ENCODE data around the gene LDAH.

The LDAH gene

DNA sequence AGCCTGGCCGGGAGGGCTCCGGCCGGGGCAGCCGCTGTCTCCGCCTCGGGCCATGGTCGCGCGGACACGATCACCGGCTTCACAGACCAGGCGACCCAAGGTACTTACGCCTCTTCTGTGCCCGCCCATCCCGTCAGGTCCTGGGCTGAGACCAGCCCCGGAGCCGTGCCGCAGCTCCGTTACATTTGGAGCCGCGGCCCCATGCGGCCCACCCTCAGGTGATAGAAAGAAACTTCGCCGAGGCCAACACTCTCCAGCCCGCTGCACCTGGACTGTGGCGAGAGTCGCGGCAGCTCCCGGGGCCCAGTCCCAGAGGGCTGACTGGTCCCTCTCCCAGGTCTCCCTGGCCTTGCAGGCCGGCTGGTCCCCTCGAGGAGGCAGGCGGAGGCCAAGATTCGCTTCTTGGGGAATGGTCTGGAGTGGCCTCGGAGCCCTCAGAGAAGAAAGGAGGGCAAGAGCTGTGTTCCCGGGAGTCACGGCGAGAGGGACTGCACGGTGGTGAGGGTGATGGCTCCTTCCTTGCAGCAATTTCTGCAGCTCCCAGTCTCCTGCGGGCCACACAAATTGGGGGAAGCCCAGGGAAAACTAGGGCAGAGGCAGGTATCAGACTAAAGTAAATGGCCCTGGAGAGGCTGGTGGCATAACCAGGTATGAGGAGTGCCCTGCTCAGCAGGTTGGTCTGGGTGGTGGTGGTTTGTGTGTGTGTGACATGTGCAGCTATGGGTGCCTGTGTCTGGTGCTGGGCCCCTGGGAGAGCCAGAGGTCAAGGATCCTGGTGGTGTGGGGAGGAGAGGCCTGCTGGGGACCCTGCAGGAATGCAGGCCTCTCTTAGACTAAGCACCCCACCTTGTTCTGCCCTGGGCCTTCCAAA lies 155.1 kb downstream of the LDAH start:
- DNase-seq (ENCODE audit: low read depth in 2 of 2), result no peak

DNA sequence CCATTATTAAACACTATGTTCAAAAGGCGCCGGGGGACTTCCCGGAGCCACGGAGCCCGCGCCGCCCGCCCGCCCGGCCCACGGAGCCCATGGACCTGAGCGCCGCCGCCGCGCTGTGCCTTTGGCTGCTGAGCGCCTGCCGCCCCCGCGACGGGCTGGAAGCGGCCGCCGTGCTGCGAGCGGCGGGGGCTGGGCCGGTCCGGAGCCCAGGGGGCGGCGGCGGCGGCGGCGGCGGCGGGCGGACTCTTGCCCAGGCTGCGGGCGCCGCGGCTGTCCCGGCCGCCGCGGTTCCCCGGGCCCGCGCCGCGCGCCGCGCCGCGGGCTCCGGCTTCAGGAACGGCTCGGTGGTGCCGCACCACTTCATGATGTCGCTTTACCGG lies 155.8 kb downstream of the LDAH start:
- DNase-seq (ENCODE audit: low read depth in 2 of 2), result no peak

DNA sequence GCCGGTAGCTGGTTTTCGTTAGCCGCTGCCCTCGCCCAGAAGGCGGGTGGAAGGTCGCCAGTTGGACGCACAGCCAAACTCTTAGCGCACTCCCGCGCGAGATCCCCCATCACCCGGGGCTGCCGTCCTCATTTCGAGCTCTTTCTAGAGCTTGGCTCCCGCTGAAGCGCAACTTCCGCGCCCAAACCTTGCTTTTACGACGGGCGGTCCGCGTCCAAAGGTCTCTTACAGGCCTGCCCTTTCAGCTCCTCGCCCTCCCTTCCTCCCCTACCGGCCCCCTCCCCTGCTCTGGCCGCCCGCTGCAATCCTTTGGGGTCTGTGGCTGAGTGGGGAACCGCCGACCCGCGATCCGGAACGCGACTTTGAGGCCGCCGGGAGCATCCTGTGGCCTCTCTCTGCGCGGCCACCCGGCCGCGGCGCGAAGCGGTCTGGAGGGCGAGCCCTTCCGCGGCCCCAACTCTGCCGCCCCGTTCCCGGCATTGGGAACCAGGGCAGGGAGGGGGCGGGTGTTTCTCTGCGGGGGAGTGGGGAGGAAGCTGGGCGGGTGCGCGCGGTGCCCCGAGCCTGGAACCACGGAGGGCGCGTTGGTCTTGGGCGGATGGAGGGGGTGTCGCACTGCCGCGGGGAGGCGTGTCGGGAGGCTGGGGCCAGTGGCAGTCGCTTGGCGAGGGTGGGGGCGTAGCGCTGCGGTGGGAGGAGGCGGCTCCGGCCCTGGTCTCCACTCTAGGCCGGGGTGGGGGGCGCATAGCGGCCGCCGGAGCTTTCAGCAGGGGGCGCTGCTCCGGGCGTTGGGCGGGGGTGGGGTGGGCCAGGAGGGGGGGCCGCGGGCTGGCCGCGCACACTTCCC lies 156.4 kb downstream of the LDAH start, which contains the start of gene GDF7:
GDF7 (plus strand) TSS at position 841 of the 847 bp plus-strand sequence. CDS start 96 bp downstream, outside the sequence.
- no peak for DNase-seq (ENCODE audit: low read depth in 2 of 2)

DNA sequence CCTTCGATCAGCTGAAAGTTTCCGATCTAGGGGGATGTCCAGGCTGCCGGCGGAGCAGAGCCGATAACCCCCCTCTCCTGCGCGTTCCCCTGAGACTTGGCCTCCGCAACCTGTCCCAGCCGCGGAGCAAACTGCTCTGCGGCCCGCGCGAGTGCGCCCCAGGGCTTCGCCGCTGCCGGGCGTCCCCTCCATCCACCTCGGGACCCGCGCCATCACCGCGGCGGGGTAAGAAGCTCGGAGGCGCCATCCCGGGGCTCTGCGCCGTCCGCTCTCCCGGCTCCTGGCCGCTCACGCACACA lies 156.9 kb downstream of the LDAH start:
- no peak for DNase-seq (ENCODE audit: low read depth in 2 of 2)

DNA sequence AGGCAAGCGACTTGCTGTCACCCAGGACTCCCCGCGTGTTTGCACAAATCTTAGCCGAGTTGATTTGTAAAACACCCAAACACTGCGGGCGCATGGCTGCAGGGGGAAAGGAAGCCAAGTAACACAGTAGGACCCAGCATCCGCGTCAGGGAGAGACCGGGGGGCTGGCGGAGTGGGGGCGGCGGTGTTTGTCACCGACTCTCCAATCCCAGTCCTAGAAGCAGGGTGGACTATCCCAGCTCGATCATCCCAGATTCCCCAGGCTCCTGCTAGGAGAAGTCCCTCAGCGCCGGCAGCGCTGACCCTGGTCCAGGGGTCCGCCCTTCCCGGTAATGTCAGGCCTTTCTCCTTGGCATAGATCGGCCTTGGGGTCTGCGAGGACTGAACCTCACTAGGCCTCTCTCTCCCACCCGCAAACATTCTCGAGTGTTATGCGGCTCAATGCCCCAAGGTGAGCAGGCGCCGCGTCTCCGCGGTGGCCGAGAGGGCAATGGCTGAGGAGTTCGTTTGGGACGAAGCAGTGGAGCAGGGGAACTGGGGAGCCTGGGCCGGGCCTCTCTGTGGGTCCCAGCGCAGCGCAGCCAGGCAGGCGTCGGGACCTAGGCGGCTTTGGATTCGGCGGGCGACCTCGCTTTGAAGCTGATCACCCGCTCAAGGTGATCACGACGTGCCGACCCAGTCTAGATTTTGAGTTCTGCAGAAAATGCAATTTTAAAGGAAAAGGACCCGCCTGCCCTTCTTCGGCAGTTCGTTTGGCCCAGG lies 157.5 kb downstream of the LDAH start:
- DNase-seq (ENCODE audit: low read depth in 2 of 2), result no peak

DNA sequence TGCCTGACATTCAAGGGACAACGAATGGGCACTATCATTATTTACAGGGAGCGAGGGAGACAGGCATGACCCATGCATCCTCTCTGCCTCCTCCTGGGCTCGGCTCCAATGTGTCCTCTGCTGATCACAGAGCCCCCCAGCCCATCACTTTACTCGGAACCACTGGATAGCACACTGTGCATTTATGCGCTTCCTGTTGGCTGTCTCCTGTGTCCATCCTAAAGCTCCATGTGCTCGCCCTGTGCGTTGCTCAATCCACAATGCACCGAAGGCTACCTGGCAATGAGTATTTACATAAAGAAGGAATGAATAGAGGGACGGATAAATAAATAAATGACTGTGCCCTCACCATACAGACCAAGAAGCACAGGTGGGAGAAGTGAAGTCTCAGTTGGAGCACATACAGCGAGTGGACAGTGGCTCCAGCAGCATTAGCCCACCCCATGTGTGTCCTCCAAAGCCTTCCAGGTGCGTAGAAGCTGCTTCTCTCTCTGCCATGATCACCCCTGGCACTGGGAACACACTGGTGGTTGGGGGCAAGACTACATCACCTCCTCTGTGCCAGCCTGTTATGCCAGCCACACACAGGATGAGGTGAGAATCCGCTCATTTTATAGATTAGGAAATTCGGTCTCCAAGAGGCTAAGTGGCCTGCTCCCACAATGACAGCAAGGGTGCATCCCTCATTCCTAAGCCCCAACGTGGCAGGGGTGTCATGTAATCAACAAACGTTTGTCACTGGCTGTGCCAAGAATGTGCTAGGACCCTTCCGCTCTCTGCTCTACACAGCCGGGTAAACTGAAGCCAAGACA lies 158.3 kb downstream of the LDAH start:
- DNase-seq (ENCODE audit: low read depth in 2 of 2), result no peak

DNA sequence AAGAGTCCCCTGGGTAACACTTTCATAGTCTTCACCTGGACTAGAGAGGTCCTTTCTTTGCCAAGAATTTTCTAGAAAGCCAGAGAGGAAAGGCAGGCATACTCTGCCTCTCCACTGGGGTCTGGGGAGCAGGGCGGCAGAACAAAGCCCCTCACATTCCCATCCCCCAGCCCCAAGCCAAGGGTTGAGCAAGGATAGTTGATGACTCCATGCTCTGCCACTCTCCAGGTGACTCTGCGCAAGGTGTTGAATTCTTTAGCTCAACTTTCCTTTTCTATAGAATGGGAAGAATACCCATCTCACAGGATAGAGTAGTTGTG lies 158.9 kb downstream of the LDAH start:
- DNase-seq (ENCODE audit: low read depth in 2 of 2), result no peak

DNA sequence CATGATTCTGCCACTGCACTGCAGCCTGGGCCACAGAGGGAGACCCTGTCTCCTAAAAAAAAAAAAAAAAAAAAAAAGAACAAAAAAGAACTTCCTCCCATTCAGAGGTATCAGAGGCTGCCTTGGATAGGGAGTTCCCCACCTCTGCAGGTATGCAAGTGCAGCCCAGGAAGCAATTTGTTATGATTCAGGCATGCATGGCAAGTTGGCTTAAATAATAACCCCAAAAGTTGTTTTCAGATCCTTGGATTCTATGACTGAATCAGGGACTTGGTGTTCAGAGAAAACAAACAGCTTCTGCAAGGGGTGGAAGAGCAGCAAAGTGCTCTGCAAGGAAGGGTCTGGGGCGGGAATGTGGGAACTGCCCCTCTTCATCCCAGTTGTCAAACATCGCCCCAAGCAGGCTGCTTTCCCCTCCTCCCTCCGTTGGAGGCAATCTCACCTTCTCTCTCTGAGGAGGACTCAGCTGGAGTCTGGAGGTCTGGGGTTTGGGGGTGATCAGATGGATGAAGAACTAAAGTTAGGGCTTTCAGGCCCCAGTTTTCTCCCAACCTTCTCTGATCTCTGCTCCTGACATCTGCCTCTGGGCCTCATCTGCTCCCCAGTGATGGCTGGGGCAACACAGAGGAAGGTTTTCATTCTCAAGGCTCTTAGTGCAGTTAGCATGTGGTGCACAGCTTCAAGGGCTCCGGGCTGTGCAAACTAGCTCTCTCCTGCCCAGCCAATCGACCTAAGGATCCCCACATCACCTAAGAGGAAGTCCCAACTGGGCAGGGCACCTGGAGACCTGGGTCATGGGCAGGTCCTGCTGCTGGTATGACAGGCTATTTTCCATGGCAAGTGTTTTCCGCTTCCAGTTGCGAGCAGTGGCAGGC lies 159.5 kb downstream of the LDAH start:
- DNase-seq (ENCODE audit: low read depth in 2 of 2), result no peak

DNA sequence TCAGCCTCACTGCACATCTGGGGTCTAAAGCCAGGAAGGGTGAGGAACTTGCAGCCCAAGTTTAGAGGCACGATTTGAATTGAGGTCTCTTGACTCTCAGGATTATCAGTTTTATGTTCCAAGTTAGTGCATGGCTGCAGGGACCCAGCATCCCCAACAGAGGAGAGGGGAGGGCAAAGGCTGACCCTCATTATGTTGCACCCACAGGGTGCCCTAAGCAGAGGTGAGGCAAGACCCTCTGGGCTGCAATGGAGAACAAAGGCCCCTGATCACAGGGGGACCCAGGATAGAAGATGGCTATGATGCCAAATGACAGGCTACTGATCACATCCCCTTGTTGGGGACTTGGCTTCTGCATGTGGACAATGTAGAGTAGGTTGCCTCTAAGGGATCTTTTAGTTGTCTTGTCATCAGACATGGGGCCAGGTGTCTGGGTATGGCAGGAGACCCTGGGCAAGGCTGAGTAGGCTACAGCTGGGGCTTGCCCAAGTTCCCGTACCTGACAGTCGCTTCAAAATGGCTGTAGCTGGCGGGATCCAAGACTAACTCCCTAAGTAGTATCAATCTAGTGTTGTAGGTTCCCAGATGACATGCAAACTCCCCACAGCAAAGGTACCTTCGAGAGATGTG lies 160.5 kb downstream of the LDAH start:
- no peak for DNase-seq (ENCODE audit: low read depth in 2 of 2)

DNA sequence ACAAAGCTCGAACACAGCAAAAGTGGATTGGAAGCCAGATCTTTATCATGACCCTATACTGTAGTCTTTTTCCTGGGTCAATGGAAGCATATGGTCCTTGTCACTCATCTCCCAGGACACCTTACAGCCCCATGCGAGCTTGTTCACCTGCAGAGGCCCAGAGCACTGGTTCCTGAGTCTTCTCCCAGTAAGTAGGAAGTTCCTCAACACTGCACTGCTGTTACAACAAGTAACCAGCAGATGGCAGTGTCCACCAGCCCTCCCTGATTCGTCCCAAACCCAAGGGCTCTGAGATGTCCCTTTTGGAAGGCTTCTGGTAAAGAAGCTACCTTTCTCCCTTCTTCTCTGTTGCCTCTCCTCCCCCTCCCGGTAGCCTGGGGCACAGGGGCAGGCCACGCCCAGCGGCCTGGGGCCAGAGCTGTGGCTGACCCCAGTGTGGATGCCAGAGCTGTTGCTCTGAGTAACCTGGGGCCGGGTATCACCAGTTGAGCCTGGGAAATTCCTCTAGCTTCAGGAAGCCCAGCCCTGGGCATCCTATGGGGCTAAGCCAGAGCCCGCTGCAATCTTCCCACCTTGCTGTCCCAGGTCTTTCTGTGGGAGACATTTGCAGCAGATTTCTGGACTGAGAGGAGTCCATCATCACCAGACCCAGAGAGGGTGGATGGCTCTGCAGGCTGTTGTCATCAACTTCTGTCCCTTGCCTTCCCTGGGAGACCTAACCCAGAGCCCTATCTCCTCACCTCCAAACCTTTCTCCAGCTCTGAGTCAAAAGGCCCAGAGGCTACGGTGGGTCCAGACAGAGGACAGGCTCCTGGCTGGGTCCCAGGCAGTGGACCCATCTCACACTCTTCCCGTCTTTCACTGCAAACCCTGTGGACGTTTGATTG lies 161.2 kb downstream of the LDAH start:
- peak in 1 of 2 experiments; percentile 15 for DNase-seq (ENCODE audit: low read depth in 2 of 2)

DNA sequence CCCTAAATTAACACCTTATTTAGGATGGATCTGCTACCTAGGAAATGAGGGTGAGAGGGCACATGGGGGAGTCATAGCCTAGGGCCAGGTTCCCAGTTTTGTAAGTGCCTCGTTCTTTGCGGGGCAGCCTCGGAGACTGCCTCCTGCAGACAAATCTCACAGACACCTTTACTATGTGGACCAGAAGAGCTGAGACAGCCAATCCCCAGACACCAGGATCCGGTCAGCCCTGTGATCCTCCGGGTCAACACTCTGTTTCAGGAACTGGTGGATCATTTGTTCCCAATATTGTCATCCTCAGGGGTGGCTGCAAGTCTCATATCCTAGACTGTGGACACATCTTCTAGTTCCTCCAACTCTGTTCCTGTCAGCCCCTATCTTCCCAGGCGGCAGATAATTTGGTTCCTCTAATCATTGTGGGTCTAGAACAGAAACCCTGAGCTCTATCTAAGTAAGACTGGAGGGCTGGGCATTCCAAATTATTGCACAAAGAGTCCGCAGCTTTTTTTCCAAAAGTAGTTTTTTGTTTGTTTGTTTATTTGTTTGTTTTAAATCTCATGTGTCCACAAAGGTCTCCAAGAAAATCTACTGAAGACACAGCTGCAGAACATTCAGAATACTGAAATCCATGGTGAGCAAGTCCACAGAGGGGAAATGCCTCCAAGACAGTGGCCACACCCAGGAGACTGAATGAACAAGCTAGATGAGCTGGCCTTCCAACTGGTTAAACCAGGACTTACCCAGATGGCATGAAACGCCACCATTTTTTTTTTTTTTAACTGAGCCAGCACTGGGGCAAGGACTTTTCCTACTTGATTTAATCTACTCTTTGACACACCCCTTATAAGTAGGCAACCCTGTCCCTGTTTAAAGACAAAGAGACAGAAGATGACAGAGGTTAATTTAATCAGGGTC lies 162.1 kb downstream of the LDAH start:
- DNase-seq (ENCODE audit: low read depth in 2 of 2), result no peak

DNA sequence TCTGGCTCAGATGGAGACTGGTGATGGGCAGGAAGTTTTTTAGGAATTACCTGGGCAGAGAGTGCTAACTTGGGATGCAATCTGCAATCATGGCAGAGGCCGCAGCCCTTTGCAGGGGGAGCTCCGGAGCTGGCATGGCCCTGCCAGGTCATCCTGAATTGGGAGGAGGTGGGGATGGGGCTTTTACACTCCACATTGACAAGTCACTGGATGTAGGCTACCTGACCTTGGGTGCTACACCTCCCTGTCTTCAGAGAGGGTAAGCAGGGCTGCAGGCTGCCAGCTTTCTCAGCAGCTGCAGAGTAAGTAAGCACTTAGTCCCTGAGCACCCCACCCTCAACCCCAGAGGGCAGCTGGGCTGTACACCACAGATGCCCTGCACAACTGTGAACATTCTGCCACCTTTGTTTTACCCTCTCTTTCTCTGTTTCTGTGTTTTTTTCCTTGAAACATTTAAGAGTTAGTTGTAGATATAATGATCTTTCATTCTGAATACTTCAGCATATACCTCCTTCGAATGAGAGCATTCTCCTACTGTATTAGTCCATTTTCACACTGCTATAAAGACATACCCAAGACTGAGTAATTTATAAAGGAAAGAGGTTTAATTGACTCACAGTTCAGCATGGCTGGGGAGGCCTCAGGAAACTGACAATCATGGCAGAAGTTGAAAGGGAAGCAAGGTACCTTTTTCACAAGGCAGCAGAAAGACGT lies 165.2 kb downstream of the LDAH start:
- DNase-seq (ENCODE audit: low read depth in 2 of 2), result no peak

DNA sequence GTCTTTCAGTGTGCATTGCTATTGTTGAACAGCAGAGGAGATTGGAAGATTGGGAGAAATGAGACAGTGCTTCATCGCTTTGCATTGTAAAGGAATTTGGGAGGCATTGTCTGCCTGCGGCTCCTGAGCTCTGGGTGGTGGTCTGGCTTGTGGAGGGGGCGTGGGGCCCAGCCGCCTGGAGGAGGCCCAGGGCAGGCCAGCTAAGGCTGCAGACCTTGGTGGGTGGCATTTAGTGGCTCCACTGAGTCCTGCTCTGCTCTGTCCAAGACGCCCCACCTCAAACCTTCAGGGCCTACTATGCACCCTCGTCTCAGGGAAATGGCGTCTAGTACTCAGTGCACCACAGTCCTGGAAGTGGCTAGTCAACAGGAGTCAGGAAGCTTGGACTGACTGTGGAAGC lies 166.3 kb downstream of the LDAH start:
- DNase-seq (ENCODE audit: low read depth in 2 of 2), result no peak

DNA sequence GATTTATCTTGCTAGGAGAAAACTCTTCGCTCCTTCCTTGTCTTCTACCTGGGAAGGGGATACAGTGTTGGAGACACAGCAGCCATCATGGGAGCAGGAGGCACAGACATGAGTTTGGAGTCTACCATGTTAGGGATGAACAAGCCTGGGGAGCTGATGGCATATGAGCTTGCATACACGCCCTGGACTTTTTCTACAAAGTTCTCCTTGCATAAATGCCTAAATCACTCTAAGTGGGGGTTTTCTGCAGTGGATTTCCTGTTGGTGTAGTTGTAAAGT lies 168.4 kb downstream of the LDAH start:
- no peak for DNase-seq (ENCODE audit: low read depth in 2 of 2)

DNA sequence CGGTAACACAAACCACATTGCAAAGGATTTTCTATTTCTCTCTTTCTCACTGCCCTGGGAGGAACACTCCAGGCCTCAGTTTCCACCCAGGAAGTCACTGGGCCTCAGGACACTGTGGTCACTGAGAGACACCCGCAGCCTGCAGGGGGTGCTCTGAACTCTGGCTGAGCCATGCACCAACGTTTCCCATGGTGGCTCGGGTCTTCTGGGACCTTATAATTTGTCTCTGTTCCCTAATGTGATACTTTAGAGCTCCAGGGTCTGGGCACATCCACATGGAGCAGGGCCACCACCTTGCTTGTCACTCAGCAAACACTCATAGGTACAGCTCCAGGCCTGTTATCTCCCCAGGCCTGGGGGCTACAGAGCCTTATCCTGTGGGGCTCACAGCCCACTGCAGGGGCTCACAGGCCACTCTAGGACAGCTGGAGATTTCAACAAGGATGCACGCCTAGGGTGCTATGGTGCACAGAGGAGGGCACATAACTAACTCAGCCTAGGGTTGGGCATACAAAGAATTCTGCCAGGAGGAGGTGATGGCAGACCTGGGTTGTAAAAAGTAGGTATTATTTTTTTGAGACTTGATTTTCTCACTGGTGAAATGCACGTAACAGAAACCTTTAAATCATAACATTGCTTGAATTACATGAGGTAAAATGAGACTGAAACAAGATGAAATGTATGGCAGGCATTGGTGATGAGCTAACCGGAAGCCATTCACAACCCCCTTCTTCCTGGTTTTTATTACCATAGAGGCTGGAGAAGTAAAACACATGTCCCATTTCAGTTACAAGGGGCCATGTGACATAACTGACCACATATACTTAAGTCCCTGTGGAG lies 169.0 kb downstream of the LDAH start:
- no peak for DNase-seq (ENCODE audit: low read depth in 2 of 2)

DNA sequence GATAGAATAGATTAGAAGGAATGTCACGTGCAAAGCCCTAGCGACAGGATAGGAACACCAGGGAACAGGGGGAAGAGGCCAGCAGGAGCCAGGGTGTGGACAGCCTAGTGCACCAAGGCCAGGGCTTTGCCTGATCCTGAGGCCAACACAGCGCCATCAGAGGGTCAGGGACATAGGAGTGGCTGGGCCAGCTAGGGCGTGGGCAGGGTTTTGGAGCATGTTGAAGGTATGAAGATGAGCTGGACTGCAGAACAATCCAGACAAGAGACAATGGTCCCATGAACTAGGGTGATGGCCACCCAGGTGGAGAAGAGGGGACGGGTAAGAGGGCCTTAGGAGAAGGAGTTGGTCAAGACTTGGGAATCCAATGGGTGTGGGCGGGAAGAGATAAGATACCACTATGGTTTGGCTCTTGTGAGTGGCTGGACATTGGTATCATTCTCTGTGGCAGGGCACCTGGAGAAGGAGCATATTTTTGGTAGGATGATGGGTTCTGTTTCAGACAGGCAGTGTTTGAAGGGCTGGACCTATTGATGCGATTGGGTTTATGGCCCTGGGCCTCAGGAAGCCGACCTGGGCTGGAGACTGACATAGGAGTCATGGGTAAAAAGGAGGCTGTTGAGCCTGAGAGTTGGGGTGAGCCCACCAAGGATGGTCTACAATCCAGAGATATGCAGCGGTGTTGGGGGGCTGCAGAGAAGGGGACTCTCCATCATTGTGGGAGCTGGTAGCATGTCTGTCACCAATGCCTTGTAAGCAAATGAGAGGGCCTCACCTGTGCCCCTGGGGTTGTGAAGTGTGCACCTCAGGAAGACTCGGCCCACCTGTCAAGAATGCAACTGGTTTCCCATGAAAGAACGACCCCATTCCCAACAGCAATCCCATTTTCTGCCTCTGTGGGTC lies 170.0 kb downstream of the LDAH start:
- no peak for DNase-seq (ENCODE audit: low read depth in 2 of 2)

All from fibroblast of skin of left biceps (primary cell).